NCI-H524 treated with DMSO at 0.1 percent for 48 hours (cell line): ENCODE measurements around the gene MAF.

Source experiments
- DNase-seq: peaks from one replicate; lab custom pipeline; 2025; lab: John Stamatoyannopoulos, UW

The MAF gene

GRCh38 chr16:79587897-79588296, 12.6 kb downstream of the MAF start:
- no peak for DNase-seq

GRCh38 chr16:79587296-79587695, 13.2 kb downstream of the MAF start:
- peak; percentile 51 for DNase-seq

- DNase-seq, result no peak
These were observed 17.7 kb downstream of the MAF start for GRCh38 chr16:79582789-79583188.

- peak; percentile 52 for DNase-seq
These were observed 19.9 kb downstream of the MAF start for GRCh38 chr16:79580453-79581191.

- DNase-seq, result no peak
These were observed 23.9 kb downstream of the MAF start for GRCh38 chr16:79576602-79577001.

GRCh38 chr16:79573884-79574283, 26.7 kb downstream of the MAF start:
- no peak for DNase-seq

- DNase-seq, result no peak
These were observed 27.5 kb downstream of the MAF start for GRCh38 chr16:79573071-79573470.

GRCh38 chr16:79571903-79572535, 28.5 kb downstream of the MAF start:
- no peak for DNase-seq

- DNase-seq, result no peak
These were observed 29.3 kb downstream of the MAF start for GRCh38 chr16:79571065-79571902.

GRCh38 chr16:79564671-79565107, 35.8 kb downstream of the MAF start:
- no peak for DNase-seq

- no peak for DNase-seq
These were observed 36.6 kb downstream of the MAF start for GRCh38 chr16:79563921-79564320.

GRCh38 chr16:79562166-79562823, 38.2 kb downstream of the MAF start:
- no peak for DNase-seq

- DNase-seq, result no peak
These were observed 38.8 kb downstream of the MAF start for GRCh38 chr16:79561729-79562128.

- DNase-seq, result no peak
These were observed 39.6 kb downstream of the MAF start for GRCh38 chr16:79560923-79561322.

GRCh38 chr16:79560318-79560717, 40.2 kb downstream of the MAF start:
- no peak for DNase-seq

- no peak for DNase-seq
These were observed 41.0 kb downstream of the MAF start for GRCh38 chr16:79559532-79559931.

GRCh38 chr16:79557421-79557820, 43.1 kb downstream of the MAF start:
- no peak for DNase-seq

- DNase-seq, result no peak
These were observed 45.6 kb downstream of the MAF start for GRCh38 chr16:79554912-79555311.

GRCh38 chr16:79550373-79550772, 50.2 kb downstream of the MAF start:
- DNase-seq, result no peak

GRCh38 chr16:79547085-79547484, 53.5 kb downstream of the MAF start:
- no peak for DNase-seq
